HepG2 (cell line): ENCODE measurements around the gene CPED1.

Experiments
- EZH2 ChIP-seq: conservative IDR thresholded peaks from 2 replicates; pipeline ENCODE4 v1.6.1; 2012; ENCODE audit warnings: mild to moderate bottlenecking, low read depth, low read length, moderate library complexity
- HMG20B ChIP-seq: conservative IDR thresholded peaks from 2 replicates; pipeline ENCODE4 v1.6.1; 2016; ENCODE audit warnings: missing genetic modification reagents, missing compliant biosample characterization
- JARID2 ChIP-seq: sonication (generic); formaldehyde crosslinking; IDR thresholded peaks from 2 replicates; pipeline ENCODE4 v1.8.1; 2023; ENCODE audit warnings: missing genetic modification reagents, inconsistent platforms; ENCODE audit not compliant: insufficient replicate concordance
- MIER2 ChIP-seq: IDR thresholded peaks from 2 replicates; pipeline ENCODE4 v1.6.1; 2016; ENCODE audit warnings: missing biosample characterization, missing genetic modification reagents
- SP4 ChIP-seq: sonication (generic); formaldehyde crosslinking; IDR thresholded peaks from 2 replicates; pipeline ENCODE4 v1.8.1; 2023; ENCODE audit warnings: mild to moderate bottlenecking, missing genetic modification reagents
- ZNF282 ChIP-seq: fragments of 450-650 bp; IDR thresholded peaks from 2 replicates; pipeline ENCODE4 v1.6.1; 2018; ENCODE audit not compliant: partially characterized antibody
- ZNF75D ChIP-seq: sonication (generic); formaldehyde crosslinking; IDR thresholded peaks from 2 replicates; pipeline ENCODE4 v1.8.1; 2023; ENCODE audit warnings: missing genetic modification reagents, mild to moderate bottlenecking, borderline replicate concordance
- TF ChIP-seq, protein P1 (sequence below): sonication (generic); formaldehyde crosslinking; IDR thresholded peaks from 2 replicates; pipeline ENCODE4 v1.8.1; 2022; ENCODE audit warnings: low read depth, mild to moderate bottlenecking, missing genetic modification reagents
- TF ChIP-seq, protein P2 (sequence below): sonication (generic); formaldehyde crosslinking; IDR thresholded peaks from 2 replicates; pipeline ENCODE4 v1.5.0; 2020; ENCODE audit warnings: mild to moderate bottlenecking, missing genetic modification reagents, moderate library complexity
- TF ChIP-seq, protein P3 (sequence below): sonication (generic); formaldehyde crosslinking; IDR thresholded peaks from 2 replicates; pipeline ENCODE4 v1.9.0; 2022; ENCODE audit warnings: missing genetic modification reagents, mild to moderate bottlenecking, borderline replicate concordance

DNA sequence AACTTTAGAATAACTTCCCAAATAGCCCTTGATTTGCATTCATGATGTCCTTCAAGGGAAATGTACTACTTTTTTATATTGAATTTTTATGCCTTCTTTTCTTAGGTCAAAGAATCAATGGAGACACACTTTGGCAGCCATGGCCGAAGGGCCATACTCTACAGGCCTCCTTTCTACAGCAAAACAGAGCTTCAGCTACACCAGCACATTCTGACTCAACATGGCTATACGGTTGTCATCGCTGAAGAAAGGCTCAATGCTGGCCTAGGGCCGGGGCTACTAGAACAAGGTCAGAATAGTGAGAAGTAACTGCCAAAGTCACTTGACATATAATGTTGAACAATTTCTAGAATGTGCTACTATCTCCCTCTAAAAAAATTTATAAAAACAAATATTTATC lies 27.0 kb downstream of the CPED1 start:
- TF ChIP-seq, protein P1, sequence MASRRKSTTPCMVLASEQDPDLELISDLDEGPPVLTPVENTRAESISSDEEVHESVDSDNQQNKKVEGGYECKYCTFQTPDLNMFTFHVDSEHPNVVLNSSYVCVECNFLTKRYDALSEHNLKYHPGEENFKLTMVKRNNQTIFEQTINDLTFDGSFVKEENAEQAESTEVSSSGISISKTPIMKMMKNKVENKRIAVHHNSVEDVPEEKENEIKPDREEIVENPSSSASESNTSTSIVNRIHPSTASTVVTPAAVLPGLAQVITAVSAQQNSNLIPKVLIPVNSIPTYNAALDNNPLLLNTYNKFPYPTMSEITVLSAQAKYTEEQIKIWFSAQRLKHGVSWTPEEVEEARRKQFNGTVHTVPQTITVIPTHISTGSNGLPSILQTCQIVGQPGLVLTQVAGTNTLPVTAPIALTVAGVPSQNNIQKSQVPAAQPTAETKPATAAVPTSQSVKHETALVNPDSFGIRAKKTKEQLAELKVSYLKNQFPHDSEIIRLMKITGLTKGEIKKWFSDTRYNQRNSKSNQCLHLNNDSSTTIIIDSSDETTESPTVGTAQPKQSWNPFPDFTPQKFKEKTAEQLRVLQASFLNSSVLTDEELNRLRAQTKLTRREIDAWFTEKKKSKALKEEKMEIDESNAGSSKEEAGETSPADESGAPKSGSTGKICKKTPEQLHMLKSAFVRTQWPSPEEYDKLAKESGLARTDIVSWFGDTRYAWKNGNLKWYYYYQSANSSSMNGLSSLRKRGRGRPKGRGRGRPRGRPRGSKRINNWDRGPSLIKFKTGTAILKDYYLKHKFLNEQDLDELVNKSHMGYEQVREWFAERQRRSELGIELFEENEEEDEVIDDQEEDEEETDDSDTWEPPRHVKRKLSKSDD (CRISPR knock-in tag), result no peak
- TF ChIP-seq EZH2 (no peak), HMG20B (CRISPR knock-in tag) (no peak), SP4 (CRISPR knock-in tag) (no peak), MIER2 (CRISPR knock-in tag) (no peak), JARID2 (CRISPR knock-in tag) (no peak), ZNF282 (no peak), ZNF75D (CRISPR knock-in tag) (no peak)
- TF ChIP-seq, protein P2, sequence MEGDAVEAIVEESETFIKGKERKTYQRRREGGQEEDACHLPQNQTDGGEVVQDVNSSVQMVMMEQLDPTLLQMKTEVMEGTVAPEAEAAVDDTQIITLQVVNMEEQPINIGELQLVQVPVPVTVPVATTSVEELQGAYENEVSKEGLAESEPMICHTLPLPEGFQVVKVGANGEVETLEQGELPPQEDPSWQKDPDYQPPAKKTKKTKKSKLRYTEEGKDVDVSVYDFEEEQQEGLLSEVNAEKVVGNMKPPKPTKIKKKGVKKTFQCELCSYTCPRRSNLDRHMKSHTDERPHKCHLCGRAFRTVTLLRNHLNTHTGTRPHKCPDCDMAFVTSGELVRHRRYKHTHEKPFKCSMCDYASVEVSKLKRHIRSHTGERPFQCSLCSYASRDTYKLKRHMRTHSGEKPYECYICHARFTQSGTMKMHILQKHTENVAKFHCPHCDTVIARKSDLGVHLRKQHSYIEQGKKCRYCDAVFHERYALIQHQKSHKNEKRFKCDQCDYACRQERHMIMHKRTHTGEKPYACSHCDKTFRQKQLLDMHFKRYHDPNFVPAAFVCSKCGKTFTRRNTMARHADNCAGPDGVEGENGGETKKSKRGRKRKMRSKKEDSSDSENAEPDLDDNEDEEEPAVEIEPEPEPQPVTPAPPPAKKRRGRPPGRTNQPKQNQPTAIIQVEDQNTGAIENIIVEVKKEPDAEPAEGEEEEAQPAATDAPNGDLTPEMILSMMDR (CRISPR knock-in tag), result no peak
- TF ChIP-seq, protein P3, sequence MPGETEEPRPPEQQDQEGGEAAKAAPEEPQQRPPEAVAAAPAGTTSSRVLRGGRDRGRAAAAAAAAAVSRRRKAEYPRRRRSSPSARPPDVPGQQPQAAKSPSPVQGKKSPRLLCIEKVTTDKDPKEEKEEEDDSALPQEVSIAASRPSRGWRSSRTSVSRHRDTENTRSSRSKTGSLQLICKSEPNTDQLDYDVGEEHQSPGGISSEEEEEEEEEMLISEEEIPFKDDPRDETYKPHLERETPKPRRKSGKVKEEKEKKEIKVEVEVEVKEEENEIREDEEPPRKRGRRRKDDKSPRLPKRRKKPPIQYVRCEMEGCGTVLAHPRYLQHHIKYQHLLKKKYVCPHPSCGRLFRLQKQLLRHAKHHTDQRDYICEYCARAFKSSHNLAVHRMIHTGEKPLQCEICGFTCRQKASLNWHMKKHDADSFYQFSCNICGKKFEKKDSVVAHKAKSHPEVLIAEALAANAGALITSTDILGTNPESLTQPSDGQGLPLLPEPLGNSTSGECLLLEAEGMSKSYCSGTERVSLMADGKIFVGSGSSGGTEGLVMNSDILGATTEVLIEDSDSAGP (CRISPR knock-in tag), result no peak
